ENCODE data around the gene DGCR2. TPM values are rescaled to one million over a fixed set of nuclear protein-coding genes. Genes with fewer than 3 reads are reported as not detected.

The DGCR2 gene
- total and polyA plus RNA-seq, 2 experiments from 2014 or later, result 18.5 to 83.0 TPM

GRCh38 chr22:19062943-19063308 lies 59.3 kb downstream of the DGCR2 start:
- Histone ChIP-seq H2AFZ (no peak overlapping the region), H3K27ac (ENCODE audit: low read depth) (no peak overlapping the region), H3K4me1 (ENCODE audit: insufficient read depth) (no peaks in the 10 kb centered on the region), H3K9me2 (ENCODE audit: insufficient read depth) (no peaks in the 10 kb centered on the region), H3K79me2 (replicated peaks; ENCODE audit: insufficient read depth) (no peaks in the 10 kb centered on the region), H3K27me3 (ENCODE audit: insufficient read depth) (no peaks in the 10 kb centered on the region), H3F3A (replicated peaks; ENCODE audit: low read depth) (no peaks in the 10 kb centered on the region), H4K20me1 (replicated peaks; ENCODE audit: insufficient read depth) (peaks cover 11% of the 10 kb centered on the region; the same call in 1 of the 2 replicates), H3K36me3 (ENCODE audit: insufficient read depth) (no peaks in the 10 kb centered on the region), H3K4me3 (no peak overlapping the region), H3K4me2 (no peak overlapping the region)
- no peak for DNase-seq (ENCODE audit: low spot score)
- TF ChIP-seq POLR2AphosphoS5 (IDR thresholded peaks at IDR 0.05; ENCODE audit: low read depth) (no peak), CTCF (conservative IDR thresholded peaks at IDR 0.05; ENCODE audit: low read depth in 2 of 2) (no peak), EZH2 (IDR thresholded peaks at IDR 0.05; ENCODE audit: low read depth, unreplicated experiment) (no peak), EZH2phosphoT487 (IDR thresholded peaks at IDR 0.05; ENCODE audit: unreplicated experiment) (no peak), CREB1 (CRISPR knock-in tag; IDR thresholded peaks at IDR 0.05; ENCODE audit: low read depth) (no peak), JUNB (IDR thresholded peaks at IDR 0.05; ENCODE audit: unreplicated experiment) (no peak), STAT1 (IDR thresholded peaks at IDR 0.05; ENCODE audit: unreplicated experiment) (no peak), REST (IDR thresholded peaks at IDR 0.05; ENCODE audit: unreplicated experiment) (no peak), NANOG (IDR thresholded peaks at IDR 0.05; ENCODE audit: borderline replicate concordance) (no peak), ZNF114 (CRISPR knock-in tag; IDR thresholded peaks at IDR 0.05) (no peak), ETS1 (IDR thresholded peaks at IDR 0.05) (no peak), ZNF331 (CRISPR knock-in tag; IDR thresholded peaks at IDR 0.05; ENCODE audit: low read depth) (no peak), ZNF462 (CRISPR knock-in tag; IDR thresholded peaks at IDR 0.05) (no peak)
- no peak for ATAC-seq
- H3K4me1 Mint-ChIP-seq, result no peaks in the 10 kb centered on the region
- no peak overlapping the region for H3K4me3 Mint-ChIP-seq
- H3K9me3 Mint-ChIP-seq, result no peaks in the 10 kb centered on the region
- no peak overlapping the region for H3K27ac Mint-ChIP-seq
- peaks cover 4% of the 10 kb centered on the region for H3K27me3 Mint-ChIP-seq (ENCODE audit: insufficient read depth, low read depth, poor library complexity)
- peaks cover 45% of the 10 kb centered on the region for H3K36me3 Mint-ChIP-seq (ENCODE audit: low read depth)

Measured in GM23338 (cell line).